ENCODE data around the gene DDRGK1. TPM values are rescaled to one million over a fixed set of nuclear protein-coding genes. Genes with fewer than 3 reads are reported as not detected.

Gene DDRGK1
- total RNA-seq, 1 donor from 2014 or later = 18.0 TPM

DNA sequence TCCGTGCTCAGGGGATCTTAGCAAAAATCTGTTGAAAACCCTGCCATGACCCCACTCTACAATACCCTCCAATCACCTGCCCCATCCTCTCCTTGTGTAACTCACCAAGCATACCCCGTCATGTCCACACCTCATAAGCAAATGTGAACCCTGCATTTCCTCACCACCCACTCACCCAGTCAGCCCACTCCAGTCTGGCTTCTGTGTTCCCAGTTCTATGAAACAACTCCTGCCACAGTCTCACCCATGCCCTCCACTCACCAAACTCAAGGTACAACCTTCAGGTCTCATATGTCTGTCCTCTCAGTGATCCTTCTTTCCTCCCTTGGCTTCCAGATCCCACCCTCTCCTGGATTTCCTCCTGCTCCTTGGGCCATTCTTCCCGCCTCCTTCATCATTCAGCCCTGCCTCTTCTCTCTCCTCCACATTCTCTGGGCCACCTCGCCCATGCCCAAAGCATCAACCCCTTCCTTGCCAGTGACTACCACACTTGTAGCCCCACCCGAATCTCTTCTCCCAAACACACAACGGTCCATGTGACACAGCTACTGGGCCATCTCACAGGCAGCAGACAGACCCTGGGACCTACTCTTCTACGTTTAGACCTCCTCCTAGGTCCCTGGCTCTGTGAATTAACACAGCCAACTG lies 8.8 kb downstream of the DDRGK1 start:
- H3K36me3 ChIP-seq = peaks cover 79 to 96% of the 10 kb centered on the region in 2 donors
- TF ChIP-seq, protein P1, sequence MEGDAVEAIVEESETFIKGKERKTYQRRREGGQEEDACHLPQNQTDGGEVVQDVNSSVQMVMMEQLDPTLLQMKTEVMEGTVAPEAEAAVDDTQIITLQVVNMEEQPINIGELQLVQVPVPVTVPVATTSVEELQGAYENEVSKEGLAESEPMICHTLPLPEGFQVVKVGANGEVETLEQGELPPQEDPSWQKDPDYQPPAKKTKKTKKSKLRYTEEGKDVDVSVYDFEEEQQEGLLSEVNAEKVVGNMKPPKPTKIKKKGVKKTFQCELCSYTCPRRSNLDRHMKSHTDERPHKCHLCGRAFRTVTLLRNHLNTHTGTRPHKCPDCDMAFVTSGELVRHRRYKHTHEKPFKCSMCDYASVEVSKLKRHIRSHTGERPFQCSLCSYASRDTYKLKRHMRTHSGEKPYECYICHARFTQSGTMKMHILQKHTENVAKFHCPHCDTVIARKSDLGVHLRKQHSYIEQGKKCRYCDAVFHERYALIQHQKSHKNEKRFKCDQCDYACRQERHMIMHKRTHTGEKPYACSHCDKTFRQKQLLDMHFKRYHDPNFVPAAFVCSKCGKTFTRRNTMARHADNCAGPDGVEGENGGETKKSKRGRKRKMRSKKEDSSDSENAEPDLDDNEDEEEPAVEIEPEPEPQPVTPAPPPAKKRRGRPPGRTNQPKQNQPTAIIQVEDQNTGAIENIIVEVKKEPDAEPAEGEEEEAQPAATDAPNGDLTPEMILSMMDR (IDR thresholded peaks at IDR 0.05) = no peak
- no peak overlapping the region for H3K4me3 ChIP-seq
- H3K9me3 ChIP-seq = no peaks in the 10 kb centered on the region
- H3K4me1 ChIP-seq = no peaks in the 10 kb centered on the region
- H3K27ac ChIP-seq = no peak overlapping the region
- intact Hi-C loops (cut with DNase I) = no loop called here
- no peaks in the 10 kb centered on the region for H3K27me3 ChIP-seq
- no peak for DNase-seq (ENCODE audit: low spot score in 2 of 2)

DNA sequence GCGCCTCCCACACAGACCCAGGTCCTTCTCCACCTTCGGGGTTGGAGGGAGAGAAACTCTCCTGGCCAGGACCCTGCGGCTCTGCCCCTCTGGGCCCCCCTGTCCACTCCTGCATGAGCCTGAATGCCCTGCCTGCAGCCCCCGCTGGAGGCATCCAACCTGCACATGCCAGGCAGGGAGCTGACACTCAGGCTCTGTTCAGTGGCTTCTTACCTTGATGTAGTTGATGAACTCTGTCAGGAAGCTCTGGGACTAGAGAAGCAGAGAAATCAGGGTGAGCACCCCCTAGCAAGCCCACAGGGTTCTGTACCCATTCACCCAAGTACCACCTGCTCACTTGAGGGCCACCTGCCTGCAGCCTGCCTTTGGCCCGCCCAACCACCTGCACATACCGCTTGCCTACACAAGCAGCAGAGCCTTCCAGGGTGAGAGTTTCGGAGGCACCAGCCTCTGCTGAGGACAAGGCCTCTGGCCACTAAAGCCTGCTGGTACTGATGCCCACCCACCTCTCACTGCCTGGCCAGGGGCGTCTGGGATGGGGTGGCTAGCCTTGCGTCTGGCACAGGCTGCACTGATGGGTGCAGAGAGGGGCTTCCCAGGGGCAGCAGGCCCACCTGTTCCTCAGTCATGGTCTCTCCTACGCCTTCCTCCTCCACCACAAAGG lies 9.7 kb downstream of the DDRGK1 start:
- peaks cover 74 to 97% of the 10 kb centered on the region in 2 donors for H3K36me3 ChIP-seq
- TF ChIP-seq, protein P1 (IDR thresholded peaks at IDR 0.05) = no peak
- no peaks in the 10 kb centered on the region for H3K27me3 ChIP-seq
- no peak for DNase-seq (ENCODE audit: low spot score in 2 of 2)
- no peaks in the 10 kb centered on the region for H3K9me3 ChIP-seq
- no peak overlapping the region for H3K4me3 ChIP-seq
- intact Hi-C loops (cut with DNase I) = no loop called here
- no peak overlapping the region for H3K27ac ChIP-seq
- H3K4me1 ChIP-seq = no peaks in the 10 kb centered on the region

DNA sequence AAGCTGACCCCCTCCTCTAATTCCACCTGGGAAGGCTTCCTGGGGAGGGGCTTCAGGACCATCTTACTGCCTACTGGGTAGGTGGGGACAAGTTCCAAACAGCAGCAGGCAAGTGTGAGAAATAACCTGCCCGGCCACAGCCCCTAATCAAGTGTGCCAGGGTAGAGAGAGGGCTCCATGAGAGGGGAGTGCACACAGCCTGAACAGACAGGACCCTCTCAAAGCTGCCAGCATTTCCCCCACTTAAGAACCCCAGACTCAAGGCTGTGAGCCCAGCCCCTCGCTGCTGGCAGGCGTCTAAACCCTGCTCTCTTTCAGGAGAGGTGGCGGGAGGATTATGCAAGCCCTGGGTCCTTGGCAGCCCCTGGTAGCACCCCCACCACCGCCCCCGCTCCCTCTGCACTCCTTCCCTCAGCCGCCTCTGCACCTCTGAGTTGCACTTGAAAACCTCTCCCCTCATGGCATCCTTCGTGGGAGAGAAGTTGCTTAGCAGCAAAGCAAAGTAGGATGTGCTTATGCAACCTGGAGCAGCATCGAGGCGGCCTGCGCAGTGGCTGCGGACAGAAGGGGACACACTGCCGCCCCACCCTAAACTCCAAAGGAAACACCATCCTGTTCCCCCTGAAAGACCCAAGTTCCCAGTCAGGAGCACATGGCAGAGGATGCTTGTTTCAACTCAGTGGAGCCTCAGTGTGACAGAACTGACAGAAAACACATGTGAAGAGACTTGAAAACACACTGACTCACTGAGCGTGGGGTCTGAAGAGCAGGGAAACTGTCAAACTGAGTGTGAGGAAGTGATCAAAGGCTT lies 10.5 kb downstream of the DDRGK1 start:
- Histone ChIP-seq H3K4me1 (no peaks in the 10 kb centered on the region), H3K27ac (no peak overlapping the region), H3K9me3 (no peaks in the 10 kb centered on the region), H3K4me3 (no peak overlapping the region), H3K36me3 (peaks cover 69 to 94% of the 10 kb centered on the region in 2 donors), H3K27me3 (no peaks in the 10 kb centered on the region)
- TF ChIP-seq, protein P1 (IDR thresholded peaks at IDR 0.05) = no peak
- DNase-seq (ENCODE audit: low spot score in 2 of 2) = no peak
- intact Hi-C loops (cut with DNase I) = no loop called here

DNA sequence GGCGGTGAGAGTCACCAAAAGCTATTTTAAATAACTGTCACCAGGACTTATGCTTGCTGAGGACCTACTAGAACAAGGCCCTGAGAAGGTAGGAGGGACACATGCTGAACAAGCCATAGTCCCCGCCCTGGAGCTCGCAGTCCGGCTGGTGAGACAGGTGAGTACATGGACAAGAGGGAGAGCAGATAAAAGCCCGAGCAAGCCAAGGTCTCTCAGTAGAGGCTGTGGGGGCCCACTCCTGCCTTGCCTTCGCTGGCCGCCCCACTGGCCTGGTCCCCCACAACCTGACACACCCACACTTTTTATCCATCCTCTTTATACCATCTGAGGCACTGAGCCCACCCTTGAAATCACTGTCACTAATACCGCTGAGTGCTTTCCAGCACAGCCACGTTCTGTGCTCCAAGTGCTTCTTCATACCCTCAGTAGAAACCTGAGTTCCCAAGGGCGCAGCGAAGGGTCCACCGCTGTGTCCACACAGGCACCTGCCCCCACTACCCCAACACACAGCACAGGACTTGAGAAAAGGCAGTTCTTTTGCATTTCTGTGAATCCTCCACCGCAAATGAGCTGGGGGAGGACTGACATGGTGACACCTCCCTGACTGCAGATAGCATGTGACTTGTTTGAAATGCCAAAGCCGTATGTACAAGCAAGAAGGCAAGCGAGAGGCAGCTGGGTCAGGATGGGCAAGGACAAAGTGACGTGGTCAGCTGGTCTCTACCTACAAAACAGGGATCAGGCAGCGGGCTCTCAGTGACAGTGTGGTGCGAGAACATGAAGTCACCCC lies 12.1 kb downstream of the DDRGK1 start:
- H3K9me3 ChIP-seq = no peaks in the 10 kb centered on the region
- TF ChIP-seq, protein P1 (IDR thresholded peaks at IDR 0.05) = no peak
- DNase-seq (ENCODE audit: low spot score in 2 of 2) = no peak
- H3K27ac ChIP-seq = no peak overlapping the region
- H3K36me3 ChIP-seq = peaks cover 56 to 82% of the 10 kb centered on the region in 2 donors
- H3K27me3 ChIP-seq = no peaks in the 10 kb centered on the region
- H3K4me3 ChIP-seq = no peak overlapping the region
- no peaks in the 10 kb centered on the region for H3K4me1 ChIP-seq
- intact Hi-C loops (cut with DNase I) = no loop called here

DNA sequence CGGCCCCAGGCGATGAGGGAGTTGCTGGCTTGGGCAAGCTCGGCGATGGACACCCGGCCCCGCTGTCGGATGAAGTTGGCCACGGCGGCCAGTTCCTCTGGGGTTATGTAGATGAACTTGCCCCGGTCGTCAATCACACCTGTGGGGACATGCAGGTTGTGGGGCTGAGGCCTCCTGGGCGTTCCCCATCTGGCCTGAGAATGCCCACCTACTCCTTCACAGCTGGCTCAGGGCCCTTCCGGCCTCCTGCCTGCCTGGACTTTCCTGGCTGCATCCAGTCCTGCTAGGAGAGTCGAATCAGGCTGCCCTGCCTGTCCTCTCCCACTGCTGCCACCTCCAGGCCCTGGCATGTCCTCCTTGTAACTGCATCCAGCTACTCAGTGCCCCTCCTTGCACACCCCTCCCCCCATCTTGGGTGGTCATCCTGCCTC lies 13.8 kb downstream of the DDRGK1 start:
- no peak for DNase-seq (ENCODE audit: low spot score in 2 of 2)

More for the DNA sequence above, 13.8 kb downstream of the DDRGK1 start:
- intact Hi-C loops (cut with DNase I) = no loop called here
- peaks cover 48 to 65% of the 10 kb centered on the region in 2 donors for H3K36me3 ChIP-seq
- no peak overlapping the region for H3K27ac ChIP-seq
- no peaks in the 10 kb centered on the region for H3K9me3 ChIP-seq
- no peaks in the 10 kb centered on the region for H3K27me3 ChIP-seq
- H3K4me3 ChIP-seq = no peak overlapping the region
- TF ChIP-seq, protein P1 (IDR thresholded peaks at IDR 0.05) = no peak
- no peaks in the 10 kb centered on the region for H3K4me1 ChIP-seq
